ENCODE data around the gene FCHSD2. TPM values are rescaled to one million over a fixed set of nuclear protein-coding genes. Genes with fewer than 3 reads are reported as not detected.

The FCHSD2 gene
- total and polyA plus RNA-seq, 2 of the 13 experiments (the other 11 are each of a cell fraction or from before 2014, with no cell fraction given) = 20.5 to 24.8 TPM

GRCh38 chr11:73158356-73159051 lies 16.4 kb upstream of the FCHSD2 start (continued):
- TF ChIP-seq GABPA (IDR thresholded peaks at IDR 0.05; ENCODE audit: low read depth, low read length) = no peak
- peak; percentile 51; the same call in 1 of the 2 replicates for TF ChIP-seq GABPA (CRISPR knock-in tag; IDR thresholded peaks at IDR 0.05; ENCODE audit: low read depth)
- peak; percentile 90; the same call in 1 of the 2 replicates for TF ChIP-seq ZKSCAN8 (CRISPR knock-in tag; IDR thresholded peaks at IDR 0.05; ENCODE audit: borderline replicate concordance)
- no peak for TF ChIP-seq ZNF230 (CRISPR knock-in tag; IDR thresholded peaks at IDR 0.05)
- TF ChIP-seq, protein P1, sequence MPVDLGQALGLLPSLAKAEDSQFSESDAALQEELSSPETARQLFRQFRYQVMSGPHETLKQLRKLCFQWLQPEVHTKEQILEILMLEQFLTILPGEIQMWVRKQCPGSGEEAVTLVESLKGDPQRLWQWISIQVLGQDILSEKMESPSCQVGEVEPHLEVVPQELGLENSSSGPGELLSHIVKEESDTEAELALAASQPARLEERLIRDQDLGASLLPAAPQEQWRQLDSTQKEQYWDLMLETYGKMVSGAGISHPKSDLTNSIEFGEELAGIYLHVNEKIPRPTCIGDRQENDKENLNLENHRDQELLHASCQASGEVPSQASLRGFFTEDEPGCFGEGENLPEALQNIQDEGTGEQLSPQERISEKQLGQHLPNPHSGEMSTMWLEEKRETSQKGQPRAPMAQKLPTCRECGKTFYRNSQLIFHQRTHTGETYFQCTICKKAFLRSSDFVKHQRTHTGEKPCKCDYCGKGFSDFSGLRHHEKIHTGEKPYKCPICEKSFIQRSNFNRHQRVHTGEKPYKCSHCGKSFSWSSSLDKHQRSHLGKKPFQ (CRISPR knock-in tag; IDR thresholded peaks at IDR 0.05; ENCODE audit: insufficient replicate concordance) = no peak
- TF ChIP-seq, protein P2, sequence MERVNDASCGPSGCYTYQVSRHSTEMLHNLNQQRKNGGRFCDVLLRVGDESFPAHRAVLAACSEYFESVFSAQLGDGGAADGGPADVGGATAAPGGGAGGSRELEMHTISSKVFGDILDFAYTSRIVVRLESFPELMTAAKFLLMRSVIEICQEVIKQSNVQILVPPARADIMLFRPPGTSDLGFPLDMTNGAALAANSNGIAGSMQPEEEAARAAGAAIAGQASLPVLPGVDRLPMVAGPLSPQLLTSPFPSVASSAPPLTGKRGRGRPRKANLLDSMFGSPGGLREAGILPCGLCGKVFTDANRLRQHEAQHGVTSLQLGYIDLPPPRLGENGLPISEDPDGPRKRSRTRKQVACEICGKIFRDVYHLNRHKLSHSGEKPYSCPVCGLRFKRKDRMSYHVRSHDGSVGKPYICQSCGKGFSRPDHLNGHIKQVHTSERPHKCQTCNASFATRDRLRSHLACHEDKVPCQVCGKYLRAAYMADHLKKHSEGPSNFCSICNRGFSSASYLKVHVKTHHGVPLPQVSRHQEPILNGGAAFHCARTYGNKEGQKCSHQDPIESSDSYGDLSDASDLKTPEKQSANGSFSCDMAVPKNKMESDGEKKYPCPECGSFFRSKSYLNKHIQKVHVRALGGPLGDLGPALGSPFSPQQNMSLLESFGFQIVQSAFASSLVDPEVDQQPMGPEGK (CRISPR knock-in tag; IDR thresholded peaks at IDR 0.05) = peak; percentile 96
- no peak for TF ChIP-seq TMF1 (CRISPR knock-in tag; IDR thresholded peaks at IDR 0.05; ENCODE audit: low read depth)
- TF ChIP-seq TAF1 (CRISPR knock-in tag; IDR thresholded peaks at IDR 0.05) = peak; percentile 59; the same call in 1 of the 2 replicates
- TF ChIP-seq ZNF7 (CRISPR knock-in tag; IDR thresholded peaks at IDR 0.05) = no peak
- peak; percentile 94 for TF ChIP-seq MTA1 (CRISPR knock-in tag; IDR thresholded peaks at IDR 0.05; ENCODE audit: borderline replicate concordance)
- TF ChIP-seq RXRA (CRISPR knock-in tag; IDR thresholded peaks at IDR 0.05) = peak; percentile 89
- no peak for TF ChIP-seq SRF (IDR thresholded peaks at IDR 0.05; ENCODE audit: low read depth, low read length)
- peak; percentile 30; the same call in 1 of the 2 replicates for TF ChIP-seq HMG20A (CRISPR knock-in tag; IDR thresholded peaks at IDR 0.05; ENCODE audit: borderline replicate concordance)
- peak; percentile 87 for TF ChIP-seq ARID5B (CRISPR knock-in tag; IDR thresholded peaks at IDR 0.05)
- TF ChIP-seq AGO2 (optimal IDR thresholded peaks at IDR 0.05; ENCODE audit: low read depth, low read length) = no peak
- TF ChIP-seq IRF2 (CRISPR knock-in tag; IDR thresholded peaks at IDR 0.05) = peak; percentile 58
- TF ChIP-seq ELF4 (CRISPR knock-in tag; IDR thresholded peaks at IDR 0.05; ENCODE audit: borderline replicate concordance) = no peak
- no peak for TF ChIP-seq POGK (CRISPR knock-in tag; conservative IDR thresholded peaks at IDR 0.05)
- TF ChIP-seq HDAC1 (CRISPR knock-in tag; IDR thresholded peaks at IDR 0.05) = peak; percentile 90
